HepG2 (cell line): ENCODE data around the gene ITPRIP. TPM values are rescaled to one million over a fixed set of nuclear protein-coding genes. Genes with fewer than 3 reads are reported as not detected.

ENCODE experiments used
- ADNP ChIP-seq: sonication (generic); formaldehyde crosslinking; IDR thresholded peaks from 2 replicates; pipeline ENCODE4 v1.4.0; 2020; ENCODE audit warnings: missing genetic modification reagents
- ARNT ChIP-seq: fragments of 450-650 bp; IDR thresholded peaks from 2 replicates; pipeline ENCODE4 v1.6.1; 2017
- ARNTL ChIP-seq: sonication (generic); formaldehyde crosslinking; IDR thresholded peaks from 2 replicates; pipeline ENCODE4 v1.4.0; 2020; ENCODE audit warnings: mild to moderate bottlenecking, missing genetic modification reagents
- GTF2F1 ChIP-seq: fragments of 150-350 bp; IDR thresholded peaks from 2 replicates; pipeline ENCODE4 v1.6.1; 2014; ENCODE audit warnings: low read length
- GZF1 ChIP-seq: sonication (generic); formaldehyde crosslinking; IDR thresholded peaks from 2 replicates; pipeline ENCODE4 v1.5.1; 2020; ENCODE audit warnings: mild to moderate bottlenecking, missing genetic modification reagents
- HMG20A ChIP-seq: IDR thresholded peaks from 2 replicates; pipeline ENCODE4 v1.6.1; 2016; ENCODE audit warnings: borderline replicate concordance
- MAFG ChIP-seq: sonication (generic); formaldehyde crosslinking; IDR thresholded peaks from 2 replicates; pipeline ENCODE4 v1.5.1; 2020; ENCODE audit warnings: mild to moderate bottlenecking, missing genetic modification reagents
- SP4 ChIP-seq: sonication (generic); formaldehyde crosslinking; IDR thresholded peaks from 2 replicates; pipeline ENCODE4 v1.8.1; 2023; ENCODE audit warnings: mild to moderate bottlenecking, missing genetic modification reagents
- SRF ChIP-seq: IDR thresholded peaks from 2 replicates; pipeline ENCODE4 v1.6.1; 2011; ENCODE audit warnings: mild to moderate bottlenecking, low read depth, low read length, moderate library complexity
- TARDBP ChIP-seq: sonication (generic); formaldehyde crosslinking; IDR thresholded peaks from 2 replicates; pipeline ENCODE4 v1.8.0; 2022; ENCODE audit warnings: mild to moderate bottlenecking, missing genetic modification reagents
- ZBTB7B ChIP-seq: sonication (generic); formaldehyde crosslinking; IDR thresholded peaks from 2 replicates; pipeline ENCODE4 v1.4.0; 2020; ENCODE audit warnings: missing genetic modification reagents
- ZNF136 ChIP-seq: sonication (generic); formaldehyde crosslinking; IDR thresholded peaks from 2 replicates; pipeline ENCODE4 v1.8.1; 2022; ENCODE audit warnings: low read depth, mild to moderate bottlenecking, moderate library complexity, missing genetic modification reagents
- ZNF446 ChIP-seq: sonication (generic); formaldehyde crosslinking; IDR thresholded peaks from 2 replicates; pipeline ENCODE4 v1.5.0; 2020; ENCODE audit warnings: mild to moderate bottlenecking, missing genetic modification reagents
- ZNF549 ChIP-seq: sonication (generic); formaldehyde crosslinking; IDR thresholded peaks from 2 replicates; pipeline ENCODE4 v1.5.0; 2020; ENCODE audit warnings: missing genetic modification reagents
- polyA plus RNA-seq, 8 experiments: library from polyadenylated mRNA; depleted of rRNA in 3 of 8; stranded (reverse) in 7 of 8; unstranded in 1 of 8; fragments of >200 nt; fragmentation: Illumina TruSeq in 4 of 8; extraction: Trizol in 4 of 8; gene quantifications; 2 replicates each; pipeline versions ENCODE4 v1.2.1 to v1.2.3, GENCODE V29; 2011 to 2016; ENCODE audit warnings: low read depth in 4 of 8, missing spikeins in 1 of 8, mixed read lengths in 1 of 8; ENCODE audit not compliant: insufficient read depth in 1 of 8
- total RNA-seq, 5 experiments: library from RNA; depleted of rRNA; stranded (reverse); fragments of >200 nt; fragmentation: Illumina TruSeq; extraction: Trizol; gene quantifications; 2 replicates each; pipeline ENCODE4 v1.2.3, GENCODE V29; 2016; ENCODE audit warnings: low read depth in 1 of 5
- TF ChIP-seq, protein P1 (sequence below), 2 experiments: IDR thresholded peaks; 2 replicates each; pipeline ENCODE4 v1.6.1; 2011 to 2012; ENCODE audit warnings: low read length in 2 of 2, borderline replicate concordance in 1 of 2, low read depth in 1 of 2, mild to moderate bottlenecking in 1 of 2, moderate library complexity in 1 of 2
- TF ChIP-seq, protein P2 (sequence below): sonication (generic); formaldehyde crosslinking; IDR thresholded peaks from 2 replicates; pipeline ENCODE4 v1.5.0; 2020; ENCODE audit warnings: mild to moderate bottlenecking, missing genetic modification reagents
- TF ChIP-seq, protein P3 (sequence below): sonication (generic); formaldehyde crosslinking; IDR thresholded peaks from 2 replicates; pipeline ENCODE4 v1.9.0; 2021; ENCODE audit warnings: missing genetic modification reagents, mild to moderate bottlenecking, borderline replicate concordance
- TF ChIP-seq, protein P4 (sequence below): sonication (generic); formaldehyde crosslinking; IDR thresholded peaks from 2 replicates; pipeline ENCODE4; 2020; ENCODE audit warnings: missing genetic modification reagents, mild to moderate bottlenecking, borderline replicate concordance

Gene ITPRIP
- total and polyA plus RNA-seq, 2 of the 13 experiments (the other 11 are each of a cell fraction or from before 2014, with no cell fraction given) = 1.00 to 2.8 TPM

DNA sequence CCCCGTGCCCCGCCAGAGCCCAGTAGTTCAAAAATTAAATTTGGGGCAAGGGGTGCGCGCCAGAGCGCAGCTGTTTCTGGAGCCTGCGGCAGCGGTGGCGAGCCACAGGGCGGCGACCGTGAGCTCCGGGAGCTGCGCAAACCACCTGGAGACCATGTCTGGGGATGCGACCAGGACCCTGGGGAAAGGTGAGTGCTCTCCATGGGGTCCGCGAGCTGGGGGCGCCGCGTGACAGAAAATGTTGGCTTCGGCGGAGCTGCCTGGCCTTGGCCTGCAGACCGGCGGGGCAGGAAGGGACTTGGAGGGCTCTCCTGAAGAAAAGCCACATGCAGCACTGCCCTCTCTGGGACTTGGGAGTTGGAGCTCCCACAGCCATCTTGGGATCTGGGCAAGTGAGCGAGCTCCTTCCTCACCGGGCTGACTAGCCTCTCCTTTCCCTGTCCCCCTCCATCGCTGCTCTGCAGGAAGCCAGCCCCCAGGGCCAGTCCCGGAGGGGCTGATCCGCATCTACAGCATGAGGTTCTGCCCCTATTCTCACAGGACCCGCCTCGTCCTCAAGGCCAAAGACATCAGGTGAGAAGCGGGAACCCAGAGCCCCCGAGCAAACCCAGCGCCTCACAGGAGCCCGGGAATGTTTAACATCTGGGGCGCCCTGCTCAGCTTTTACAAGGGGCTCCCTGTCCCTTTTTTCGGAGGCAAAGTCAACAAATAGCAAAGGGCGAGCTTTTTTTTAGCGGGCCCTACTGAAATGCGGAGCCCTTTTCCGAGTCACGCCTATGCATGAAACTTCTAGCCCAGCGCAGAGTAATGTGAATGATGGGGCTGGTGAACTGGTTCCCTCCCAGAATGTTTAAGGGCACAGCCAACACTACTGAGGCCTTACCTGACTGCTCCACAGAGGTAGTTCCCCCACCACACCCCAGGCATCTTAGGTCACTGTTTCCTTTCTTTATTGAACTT is 63.2 kb downstream of the ITPRIP start (continued):
- TF ChIP-seq, protein P1, sequence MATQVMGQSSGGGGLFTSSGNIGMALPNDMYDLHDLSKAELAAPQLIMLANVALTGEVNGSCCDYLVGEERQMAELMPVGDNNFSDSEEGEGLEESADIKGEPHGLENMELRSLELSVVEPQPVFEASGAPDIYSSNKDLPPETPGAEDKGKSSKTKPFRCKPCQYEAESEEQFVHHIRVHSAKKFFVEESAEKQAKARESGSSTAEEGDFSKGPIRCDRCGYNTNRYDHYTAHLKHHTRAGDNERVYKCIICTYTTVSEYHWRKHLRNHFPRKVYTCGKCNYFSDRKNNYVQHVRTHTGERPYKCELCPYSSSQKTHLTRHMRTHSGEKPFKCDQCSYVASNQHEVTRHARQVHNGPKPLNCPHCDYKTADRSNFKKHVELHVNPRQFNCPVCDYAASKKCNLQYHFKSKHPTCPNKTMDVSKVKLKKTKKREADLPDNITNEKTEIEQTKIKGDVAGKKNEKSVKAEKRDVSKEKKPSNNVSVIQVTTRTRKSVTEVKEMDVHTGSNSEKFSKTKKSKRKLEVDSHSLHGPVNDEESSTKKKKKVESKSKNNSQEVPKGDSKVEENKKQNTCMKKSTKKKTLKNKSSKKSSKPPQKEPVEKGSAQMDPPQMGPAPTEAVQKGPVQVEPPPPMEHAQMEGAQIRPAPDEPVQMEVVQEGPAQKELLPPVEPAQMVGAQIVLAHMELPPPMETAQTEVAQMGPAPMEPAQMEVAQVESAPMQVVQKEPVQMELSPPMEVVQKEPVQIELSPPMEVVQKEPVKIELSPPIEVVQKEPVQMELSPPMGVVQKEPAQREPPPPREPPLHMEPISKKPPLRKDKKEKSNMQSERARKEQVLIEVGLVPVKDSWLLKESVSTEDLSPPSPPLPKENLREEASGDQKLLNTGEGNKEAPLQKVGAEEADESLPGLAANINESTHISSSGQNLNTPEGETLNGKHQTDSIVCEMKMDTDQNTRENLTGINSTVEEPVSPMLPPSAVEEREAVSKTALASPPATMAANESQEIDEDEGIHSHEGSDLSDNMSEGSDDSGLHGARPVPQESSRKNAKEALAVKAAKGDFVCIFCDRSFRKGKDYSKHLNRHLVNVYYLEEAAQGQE (IDR thresholded peaks at IDR 0.05; ENCODE audit: borderline replicate concordance in 1 of 2, low read depth in 1 of 2, low read length in 2 of 2) = no peak
- TF ChIP-seq TARDBP (peak; percentile 18; the same call in 1 of the 2 replicates), ZBTB7B (CRISPR knock-in tag) (0 out of 2 replicates have a peak, but pooled peaks have one; percentile 16), ARNTL (CRISPR knock-in tag) (no peak), SP4 (CRISPR knock-in tag) (no peak), ADNP (CRISPR knock-in tag) (no peak), ARNT (no peak), SRF (no peak), HMG20A (CRISPR knock-in tag) (no peak), GTF2F1 (no peak), GZF1 (no peak), ZNF136 (CRISPR knock-in tag) (no peak), ZNF549 (CRISPR knock-in tag) (no peak), ZNF446 (no peak), MAFG (CRISPR knock-in tag) (no peak)
- TF ChIP-seq, protein P2, sequence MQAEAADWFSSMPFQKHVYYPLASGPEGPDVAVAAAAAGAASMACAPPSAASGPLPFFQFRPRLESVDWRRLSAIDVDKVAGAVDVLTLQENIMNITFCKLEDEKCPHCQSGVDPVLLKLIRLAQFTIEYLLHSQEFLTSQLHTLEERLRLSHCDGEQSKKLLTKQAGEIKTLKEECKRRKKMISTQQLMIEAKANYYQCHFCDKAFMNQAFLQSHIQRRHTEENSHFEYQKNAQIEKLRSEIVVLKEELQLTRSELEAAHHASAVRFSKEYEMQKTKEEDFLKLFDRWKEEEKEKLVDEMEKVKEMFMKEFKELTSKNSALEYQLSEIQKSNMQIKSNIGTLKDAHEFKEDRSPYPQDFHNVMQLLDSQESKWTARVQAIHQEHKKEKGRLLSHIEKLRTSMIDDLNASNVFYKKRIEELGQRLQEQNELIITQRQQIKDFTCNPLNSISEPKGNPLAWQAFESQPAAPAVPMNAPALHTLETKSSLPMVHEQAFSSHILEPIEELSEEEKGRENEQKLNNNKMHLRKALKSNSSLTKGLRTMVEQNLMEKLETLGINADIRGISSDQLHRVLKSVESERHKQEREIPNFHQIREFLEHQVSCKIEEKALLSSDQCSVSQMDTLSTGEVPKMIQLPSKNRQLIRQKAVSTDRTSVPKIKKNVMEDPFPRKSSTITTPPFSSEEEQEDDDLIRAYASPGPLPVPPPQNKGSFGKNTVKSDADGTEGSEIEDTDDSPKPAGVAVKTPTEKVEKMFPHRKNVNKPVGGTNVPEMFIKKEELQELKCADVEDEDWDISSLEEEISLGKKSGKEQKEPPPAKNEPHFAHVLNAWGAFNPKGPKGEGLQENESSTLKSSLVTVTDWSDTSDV (CRISPR knock-in tag) = no peak; the same call in 1 of the 2 replicates
- TF ChIP-seq, protein P3, sequence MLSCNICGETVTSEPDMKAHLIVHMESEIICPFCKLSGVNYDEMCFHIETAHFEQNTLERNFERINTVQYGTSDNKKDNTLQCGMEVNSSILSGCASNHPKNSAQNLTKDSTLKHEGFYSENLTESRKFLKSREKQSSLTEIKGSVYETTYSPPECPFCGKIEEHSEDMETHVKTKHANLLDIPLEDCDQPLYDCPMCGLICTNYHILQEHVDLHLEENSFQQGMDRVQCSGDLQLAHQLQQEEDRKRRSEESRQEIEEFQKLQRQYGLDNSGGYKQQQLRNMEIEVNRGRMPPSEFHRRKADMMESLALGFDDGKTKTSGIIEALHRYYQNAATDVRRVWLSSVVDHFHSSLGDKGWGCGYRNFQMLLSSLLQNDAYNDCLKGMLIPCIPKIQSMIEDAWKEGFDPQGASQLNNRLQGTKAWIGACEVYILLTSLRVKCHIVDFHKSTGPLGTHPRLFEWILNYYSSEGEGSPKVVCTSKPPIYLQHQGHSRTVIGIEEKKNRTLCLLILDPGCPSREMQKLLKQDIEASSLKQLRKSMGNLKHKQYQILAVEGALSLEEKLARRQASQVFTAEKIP (CRISPR knock-in tag) = no peak
- TF ChIP-seq, protein P4, sequence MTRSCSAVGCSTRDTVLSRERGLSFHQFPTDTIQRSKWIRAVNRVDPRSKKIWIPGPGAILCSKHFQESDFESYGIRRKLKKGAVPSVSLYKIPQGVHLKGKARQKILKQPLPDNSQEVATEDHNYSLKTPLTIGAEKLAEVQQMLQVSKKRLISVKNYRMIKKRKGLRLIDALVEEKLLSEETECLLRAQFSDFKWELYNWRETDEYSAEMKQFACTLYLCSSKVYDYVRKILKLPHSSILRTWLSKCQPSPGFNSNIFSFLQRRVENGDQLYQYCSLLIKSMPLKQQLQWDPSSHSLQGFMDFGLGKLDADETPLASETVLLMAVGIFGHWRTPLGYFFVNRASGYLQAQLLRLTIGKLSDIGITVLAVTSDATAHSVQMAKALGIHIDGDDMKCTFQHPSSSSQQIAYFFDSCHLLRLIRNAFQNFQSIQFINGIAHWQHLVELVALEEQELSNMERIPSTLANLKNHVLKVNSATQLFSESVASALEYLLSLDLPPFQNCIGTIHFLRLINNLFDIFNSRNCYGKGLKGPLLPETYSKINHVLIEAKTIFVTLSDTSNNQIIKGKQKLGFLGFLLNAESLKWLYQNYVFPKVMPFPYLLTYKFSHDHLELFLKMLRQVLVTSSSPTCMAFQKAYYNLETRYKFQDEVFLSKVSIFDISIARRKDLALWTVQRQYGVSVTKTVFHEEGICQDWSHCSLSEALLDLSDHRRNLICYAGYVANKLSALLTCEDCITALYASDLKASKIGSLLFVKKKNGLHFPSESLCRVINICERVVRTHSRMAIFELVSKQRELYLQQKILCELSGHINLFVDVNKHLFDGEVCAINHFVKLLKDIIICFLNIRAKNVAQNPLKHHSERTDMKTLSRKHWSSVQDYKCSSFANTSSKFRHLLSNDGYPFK = peak; percentile 59; the same call in 1 of the 2 replicates
